Measurements from ENCODE around the gene F10.
"Not testable (repeated sequence)": the region's sequence is repeated elsewhere in the genome, so short reads cannot be mapped to it uniquely, and the experiment has no call there.

F10 gene

DNA sequence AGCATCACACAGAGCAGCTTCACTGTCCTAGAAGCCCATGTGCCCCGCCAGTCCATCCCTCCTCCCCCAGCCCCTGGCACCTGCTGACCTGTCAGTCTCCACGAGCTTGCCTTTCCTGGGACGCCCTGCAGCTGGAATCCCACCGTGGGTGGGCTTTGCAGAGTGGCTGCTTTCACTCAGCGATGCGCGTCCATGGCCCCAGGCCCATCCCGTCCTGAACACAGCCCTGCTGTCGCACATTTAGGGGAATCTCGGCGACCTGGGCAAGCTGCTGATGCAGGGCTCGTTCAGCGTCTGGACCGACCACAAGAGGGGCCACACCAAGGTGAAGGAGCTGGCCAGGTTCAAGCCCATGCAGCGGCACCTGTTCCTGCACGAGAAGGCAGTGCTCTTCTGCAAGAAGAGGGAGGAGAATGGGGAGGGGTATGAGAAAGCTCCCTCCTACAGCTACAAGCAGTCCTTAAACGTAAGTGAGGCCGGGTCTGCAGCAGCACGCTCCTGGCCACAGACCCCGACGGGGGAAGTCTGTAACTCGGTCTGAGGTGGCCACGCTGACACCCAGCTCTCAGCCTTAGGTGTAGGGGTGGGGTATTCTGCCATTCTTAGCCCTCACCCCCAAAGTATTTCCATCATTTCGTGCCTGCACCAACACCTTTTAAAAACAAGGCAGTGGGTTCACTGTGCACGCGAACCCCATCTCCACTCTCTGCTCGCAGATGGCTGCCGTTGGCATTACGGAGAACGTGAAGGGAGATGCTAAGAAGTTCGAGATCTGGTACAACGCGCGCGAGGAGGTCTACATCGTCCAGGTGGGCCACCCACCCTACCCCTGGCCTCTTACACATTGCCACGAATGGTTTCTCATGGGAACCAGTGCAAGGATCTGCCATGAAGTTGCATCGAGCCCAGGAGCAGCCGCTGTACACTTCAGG is 35.3 kb upstream of the F10 start:
- no peak for DNase-seq

DNA sequence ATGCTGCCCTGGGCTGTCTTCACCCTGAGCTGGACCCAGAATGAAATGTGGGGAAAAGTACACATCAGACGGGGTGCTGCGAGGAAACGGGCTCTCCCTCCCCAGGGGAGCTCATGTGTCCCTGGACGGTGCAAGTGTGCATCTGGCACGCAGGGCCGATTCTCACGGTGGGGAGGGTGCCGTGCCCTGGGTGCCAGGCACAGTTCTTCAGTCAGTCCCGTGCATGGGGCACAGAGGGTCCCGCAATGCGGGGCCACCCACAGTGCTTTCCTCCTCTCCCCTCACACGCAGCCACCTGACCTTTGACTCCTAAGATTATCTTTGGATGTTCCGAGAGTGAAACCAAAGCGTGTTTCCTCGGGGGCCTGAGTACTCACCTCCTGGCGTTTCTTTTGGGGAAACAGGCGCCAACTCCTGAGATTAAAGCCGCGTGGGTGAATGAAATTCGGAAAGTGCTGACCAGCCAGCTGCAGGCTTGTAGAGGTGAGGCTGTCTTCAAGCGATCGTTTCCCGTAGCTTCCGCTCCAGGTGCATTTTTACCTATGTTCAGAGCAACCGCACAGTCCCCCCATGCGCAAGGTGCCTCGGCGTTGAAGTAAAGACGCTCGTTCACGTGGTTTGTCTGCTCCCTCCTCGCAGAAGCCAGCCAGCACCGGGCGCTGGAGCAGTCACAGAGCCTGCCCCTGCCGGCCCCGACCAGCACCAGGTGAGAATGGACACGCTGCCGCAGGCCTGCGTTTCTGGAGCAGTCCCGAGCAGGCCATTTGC is 34.5 kb upstream of the F10 start:
- DNase-seq, result no peak

DNA sequence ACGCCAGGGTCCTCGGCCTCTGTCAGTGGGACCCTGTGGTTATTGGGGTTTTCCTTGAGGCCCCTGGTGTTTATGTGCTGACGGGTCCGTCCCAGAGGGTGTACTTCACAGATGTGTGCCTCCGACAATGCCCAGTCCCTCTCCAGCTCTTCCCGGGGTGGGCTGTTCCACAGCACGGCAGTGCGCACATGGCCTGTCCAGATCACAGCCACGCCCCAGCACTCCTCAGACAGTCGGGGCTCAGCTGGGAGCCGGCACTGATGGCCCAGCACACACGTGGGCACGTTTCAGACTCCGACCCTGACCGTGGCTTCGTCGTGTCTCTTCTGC is 33.9 kb upstream of the F10 start:
- no peak for DNase-seq

DNA sequence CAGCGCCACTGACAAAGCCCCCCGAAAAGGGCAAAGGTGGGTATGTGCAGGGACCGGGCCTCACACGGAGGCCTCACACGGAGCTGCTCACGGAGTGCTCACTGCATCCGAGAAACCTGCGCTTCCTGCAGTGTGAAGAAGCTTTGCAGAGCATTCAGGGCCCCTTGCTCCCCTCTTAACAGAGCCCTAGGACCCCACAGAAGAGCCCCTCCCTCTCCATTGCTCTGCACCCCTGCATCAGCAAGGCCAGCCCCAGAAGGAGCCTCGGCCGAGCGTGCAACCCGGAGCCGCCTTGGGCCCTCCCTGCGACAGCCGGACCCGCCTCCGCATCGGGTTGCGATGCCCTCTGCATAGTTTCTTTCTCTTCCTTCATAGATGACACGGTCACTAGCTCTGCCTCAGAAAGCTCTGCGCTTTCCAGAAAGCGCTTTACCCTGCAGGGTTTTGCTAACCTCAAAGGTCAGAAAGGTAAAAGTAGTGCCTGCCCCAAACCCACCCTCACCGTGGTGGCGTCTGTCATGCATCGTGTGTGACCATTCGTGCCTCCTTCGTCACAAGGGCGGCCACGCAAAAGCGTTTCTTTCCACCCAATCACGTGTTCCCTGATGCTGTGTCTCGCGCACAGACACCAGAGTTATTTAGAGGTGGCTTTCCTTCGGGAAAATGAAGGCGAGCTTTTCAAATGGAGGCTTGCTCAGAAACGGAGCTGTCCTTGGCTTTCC is 32.7 kb upstream of the F10 start:
- no peak for DNase-seq

DNA sequence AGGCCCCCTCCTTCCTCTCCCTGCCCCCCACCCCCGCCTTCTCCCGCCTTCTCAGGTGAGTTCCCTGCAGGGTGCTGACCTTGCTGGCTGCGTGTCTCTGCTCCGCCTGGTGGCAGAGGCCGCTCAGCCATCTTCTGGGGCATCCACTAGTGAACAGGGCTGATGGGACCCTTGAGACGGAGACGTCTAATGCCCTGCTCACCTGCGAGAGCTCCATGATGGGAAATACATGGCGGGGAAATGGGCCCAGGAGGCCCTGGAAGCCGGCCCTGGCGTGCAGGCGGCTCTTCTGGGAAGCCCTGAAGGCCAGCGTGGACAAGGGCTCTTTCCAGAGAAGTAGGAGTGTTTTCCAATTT is 32.2 kb upstream of the F10 start:
- DNase-seq, result no peak

DNA sequence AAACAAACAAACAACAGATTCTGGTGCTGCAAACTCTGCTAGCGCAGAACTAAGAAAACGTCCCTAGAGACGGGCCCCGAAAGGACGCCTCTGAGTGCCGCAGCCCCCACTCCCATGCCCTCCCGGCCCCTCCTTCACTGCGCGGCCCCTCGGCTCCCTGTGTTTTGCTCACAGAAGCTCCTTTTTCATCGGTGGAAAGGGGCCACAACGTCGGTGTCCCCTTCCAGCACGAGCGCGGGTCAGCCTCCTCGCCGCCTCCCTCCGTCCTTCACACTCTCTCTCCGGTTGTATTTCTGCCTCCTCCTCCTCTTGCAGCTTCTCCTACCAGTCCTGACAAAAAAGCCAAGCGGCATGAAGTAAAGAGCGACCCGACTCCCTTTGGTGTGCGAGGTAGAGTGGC is 31.8 kb upstream of the F10 start:
- no peak for DNase-seq

DNA sequence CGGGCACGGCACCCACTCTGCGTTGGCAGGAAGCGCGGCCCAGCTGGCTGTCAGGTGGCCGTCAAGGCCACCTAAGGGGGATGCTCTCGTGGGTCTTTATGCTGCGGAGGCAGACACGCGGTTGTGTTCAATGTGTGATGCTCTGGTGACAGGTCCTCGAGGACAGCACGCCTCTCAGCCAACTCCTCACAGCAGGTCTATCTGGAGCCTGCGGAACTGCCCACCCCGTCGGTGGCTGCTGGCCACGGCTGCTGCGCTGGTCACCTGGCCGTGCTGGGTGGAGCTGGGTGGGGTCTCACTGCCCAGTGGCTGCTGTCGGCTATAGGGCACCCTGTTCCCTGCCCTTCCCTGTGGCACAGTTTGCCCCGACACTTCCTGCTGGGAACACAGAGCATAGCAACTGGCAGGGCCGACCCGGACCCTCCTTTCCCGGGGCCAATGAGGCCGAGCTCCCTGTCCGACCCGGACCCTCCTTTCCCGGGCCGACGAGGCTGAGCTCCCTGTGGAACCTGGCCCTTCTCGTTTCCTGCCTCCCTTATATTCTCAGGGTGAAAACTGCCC is 31.3 kb upstream of the F10 start:
- no peak for DNase-seq

DNA sequence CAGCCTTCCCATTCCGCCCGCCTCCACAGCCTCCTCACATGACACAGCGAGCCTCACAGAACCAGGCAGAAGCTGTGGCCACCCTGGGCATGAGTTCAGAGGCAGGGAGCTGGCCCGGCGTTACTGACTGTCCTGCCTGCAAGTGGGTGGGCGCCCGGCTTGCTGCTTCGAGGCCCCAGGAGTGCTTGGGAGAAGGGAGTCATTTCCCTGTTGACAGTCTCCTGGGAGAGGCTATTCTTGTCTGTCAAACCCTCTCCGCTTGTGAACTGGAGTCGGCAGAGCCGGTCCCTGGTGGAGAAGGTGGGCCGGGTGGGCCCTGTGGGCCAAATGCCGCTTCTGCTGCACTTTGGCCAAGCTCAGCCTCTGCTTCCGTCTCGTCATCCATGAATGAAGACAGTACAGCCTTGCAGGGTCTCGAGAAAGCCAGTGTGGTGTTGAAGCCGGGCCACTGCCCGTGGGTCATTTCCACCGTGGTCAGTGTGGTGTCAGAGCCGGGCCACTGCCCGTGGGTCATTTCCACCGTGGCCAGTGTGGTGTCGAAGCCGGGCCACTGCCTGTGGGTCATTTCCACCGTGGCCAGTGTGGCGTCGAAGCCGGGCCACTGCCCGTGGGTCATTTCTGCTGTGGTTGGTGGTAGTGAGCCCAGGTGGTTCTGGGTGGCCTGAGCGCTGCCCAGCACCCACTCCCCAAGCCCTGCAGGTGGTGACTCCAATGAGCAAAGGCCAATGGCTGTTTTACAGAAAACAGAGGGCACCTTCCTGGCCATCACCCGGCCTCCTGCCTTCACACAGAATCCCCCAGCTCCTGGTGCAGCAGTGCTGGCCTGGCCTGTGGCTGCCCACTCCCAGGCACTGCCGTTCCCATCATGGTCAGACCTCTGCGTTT is 30.5 kb upstream of the F10 start:
- no peak for DNase-seq

DNA sequence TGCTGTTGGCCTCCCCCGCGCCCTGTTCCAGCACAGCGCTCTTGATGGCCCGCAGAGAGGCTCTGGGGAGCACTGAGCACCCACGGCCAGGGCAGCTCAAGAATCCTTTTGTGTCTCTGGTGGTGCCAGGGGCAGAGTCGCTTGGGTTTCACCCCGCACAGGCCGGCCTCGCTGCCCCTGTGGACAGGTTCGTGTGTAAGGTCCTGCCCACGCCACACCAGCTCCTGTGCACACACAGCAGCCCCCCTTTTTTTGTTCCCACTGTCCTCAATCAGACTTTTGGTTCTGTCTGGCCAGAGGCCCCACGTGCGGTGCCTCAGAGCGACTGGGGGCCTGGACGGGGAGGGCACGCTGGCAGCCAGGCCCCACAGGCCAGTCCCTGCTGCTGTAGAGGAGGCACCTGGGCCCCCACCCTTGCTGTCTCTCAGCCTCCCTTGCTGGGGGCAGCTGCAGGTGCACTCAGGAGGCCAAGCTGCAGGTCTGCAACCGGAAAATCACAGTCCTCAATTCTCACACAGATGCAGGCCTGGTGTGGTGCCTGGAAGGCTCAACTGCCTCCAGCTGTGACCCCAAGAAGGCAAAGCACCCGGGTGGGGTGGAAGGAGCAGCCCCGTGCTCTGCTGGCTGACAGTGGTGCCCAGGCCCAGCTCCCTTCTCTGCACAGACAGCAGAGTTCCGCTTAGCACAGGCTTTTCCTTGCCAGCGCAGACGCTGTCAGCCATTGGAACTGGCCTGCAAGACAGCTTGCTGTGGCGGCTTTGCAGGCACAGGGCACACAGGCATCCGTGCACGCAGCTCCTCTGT is 29.6 kb upstream of the F10 start:
- DNase-seq, result no peak

DNA sequence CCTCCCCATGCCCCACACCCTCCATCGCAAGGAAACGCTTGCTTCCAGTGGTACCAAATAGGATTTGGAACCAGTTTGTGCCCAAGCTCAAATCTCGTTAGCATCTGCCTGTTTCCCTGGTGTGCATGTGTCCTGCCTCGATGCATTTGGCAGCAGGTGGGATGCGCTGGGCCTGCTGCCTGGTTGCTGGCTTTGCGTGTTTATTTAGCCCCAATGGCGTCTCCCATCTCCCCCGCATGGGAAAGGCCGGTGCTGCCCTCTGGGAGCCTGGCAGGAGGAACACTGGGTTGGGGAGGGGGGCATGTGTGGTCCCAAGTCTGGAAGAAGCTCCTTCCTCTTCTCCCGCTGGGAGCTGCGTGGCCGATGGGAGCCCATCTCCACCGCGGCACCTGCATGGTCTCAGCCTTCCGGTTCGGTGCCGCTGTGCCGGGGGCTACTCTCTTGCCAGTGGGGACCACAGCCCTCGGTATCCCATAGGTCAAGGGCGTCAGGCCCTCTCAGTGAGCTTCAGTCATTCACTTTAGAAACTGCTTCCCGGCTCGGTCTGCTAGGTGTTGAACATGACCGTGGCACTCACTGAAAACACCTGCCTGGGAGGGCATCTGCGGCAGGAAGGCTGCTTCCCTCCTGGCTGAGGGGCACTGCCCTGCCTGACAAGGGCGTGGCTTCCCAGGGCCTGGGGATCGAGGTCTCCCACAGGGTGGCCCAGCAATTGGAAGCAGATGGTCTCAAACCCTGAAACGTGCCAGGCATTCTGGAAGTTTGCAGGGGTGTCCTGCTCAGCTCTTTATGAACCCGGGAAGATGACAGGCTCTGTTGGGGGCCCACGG is 28.8 kb upstream of the F10 start:
- DNase-seq, result no peak

DNA sequence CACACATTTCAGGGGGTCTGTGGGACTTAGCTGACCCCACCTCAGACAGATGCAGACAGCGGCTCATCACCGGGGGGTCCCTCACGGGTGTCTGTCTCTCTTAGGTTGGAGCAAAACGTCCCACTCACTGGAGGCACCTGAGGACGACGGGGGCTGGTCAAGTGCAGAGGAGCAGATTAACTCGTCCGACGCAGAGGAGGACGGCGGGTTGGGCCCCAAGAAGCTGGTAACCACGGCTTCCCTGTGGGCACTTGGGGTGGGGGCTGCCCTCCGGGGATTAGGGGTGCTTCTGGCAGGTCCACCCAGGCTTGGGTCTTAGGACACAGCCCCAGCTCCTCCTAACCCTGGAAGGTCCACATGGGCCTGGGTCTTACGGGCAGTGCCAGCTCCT is 28.2 kb upstream of the F10 start:
- DNase-seq, result no peak

DNA sequence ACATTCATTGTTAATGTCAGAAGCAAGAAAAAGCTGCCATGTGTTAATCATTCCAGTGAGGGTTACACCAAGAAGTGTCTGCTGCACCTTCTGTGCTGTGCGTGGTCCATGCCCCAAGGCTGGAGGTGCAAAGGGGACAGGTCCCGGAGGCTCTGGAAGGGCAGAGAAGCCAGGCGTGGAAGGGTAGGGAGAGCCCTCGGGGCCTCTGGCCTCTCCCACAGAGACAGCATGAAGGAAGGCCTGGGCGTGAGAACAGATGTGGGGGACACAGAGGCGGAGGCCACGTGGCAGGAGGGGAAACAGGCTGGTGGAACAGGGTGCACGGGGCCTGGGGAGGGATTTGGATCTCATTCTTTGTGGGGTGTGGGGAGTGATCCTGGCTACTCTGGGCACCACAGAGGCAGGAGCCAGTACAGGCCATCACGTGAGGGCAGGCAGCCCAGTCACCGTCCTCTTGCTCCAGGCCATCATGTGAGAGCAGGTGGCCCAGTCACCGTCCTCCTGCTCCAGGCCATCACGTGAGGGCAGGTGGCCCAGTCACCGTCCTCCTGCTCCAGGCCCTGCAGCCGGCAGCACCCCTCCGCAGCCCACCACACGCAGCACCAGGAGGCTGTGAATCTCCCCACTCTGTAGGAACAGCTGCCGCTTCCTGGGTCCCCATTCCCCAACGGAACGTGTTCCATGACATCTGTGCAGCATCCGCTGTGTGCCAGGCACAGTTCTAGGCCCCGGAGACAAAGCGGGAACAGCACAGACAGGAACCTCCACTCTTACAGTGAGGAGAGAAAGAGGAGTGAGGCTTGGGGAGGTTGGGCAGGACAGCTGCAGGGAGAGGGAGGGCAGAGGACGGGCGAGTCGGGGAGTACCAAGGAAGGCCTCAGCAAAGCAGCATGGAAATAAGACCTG is 27.2 kb upstream of the F10 start:
- DNase-seq, result no peak

DNA sequence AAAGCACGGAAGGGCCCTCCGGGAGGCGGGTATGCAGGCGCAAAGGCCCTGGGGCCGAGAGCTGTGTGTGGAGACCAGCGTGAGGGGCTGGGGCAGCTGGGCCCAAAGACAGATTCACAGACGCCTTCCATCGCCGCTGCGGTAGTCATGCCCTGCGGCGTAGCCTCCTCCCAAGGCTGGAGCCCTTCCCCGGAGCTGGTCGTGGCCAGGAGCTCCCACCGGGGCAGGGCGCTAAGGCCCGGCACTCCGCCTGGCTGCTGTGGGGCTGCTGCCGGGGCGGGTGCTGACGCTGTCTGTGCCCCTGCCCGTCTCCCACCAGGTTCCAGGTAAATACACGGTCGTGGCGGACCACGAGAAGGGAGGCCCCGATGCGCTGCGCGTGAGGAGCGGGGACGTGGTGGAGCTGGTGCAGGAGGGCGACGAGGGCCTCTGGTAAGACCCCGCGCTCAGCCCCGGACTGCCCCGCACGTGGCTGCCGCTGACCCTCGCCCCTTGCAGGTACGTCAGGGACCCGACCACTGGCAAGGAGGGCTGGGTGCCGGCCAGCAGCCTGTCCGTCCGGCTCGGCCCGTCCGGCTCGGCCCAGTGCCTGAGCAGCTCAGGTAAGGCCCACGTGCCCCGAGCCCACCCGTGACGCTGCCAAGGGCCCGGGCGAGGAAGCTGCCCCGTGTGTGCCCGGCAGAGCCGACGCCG is 26.4 kb upstream of the F10 start:
- no peak for DNase-seq

DNA sequence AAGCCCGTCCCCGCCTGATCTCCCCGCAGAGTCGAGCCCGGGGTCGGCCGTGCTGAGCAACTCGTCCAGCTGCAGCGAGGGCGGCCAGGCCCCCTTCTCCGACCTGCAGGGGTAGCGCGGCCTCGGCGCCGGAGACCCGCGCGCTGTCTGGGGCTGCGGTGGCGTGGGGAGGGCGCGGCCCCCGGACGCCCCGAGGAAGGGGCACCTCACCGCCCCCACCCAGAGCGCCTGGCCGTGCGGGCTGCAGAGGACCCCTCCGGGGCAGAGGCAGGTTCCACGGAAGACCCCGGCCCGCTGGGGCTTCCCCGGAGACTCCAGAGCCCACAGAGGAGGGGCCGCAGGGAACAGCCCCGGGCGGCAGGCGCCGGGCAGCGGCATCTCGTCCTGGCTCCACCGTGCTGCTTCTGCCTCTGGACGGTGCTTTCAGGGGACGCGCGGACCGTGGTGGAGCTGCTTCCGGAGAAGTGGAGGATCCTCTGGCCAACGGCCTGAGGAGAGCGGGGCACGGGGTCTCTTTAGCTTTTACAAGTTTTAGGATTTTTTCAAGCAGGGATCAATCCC is 25.8 kb upstream of the F10 start:
- no peak for DNase-seq

DNA sequence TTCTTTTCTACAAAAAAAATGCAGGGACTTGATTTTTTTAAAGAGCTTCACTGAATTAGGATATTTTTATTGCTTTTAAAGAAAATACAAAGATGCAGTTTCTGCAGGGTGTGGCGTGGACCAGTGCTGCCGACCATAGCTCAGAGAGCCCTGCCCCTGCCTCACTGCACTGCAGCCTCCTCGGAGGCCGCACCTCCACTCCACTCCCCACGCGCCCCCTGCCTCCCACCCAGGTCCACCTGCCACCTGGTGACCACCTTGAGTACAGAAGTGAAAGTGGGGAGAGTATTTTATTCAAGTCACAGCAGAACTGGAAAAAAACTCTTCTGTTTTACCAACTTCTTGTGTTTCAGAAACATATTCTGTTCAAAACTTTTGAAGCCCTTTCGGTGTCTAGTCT is 24.9 kb upstream of the F10 start:
- no peak for DNase-seq

DNA sequence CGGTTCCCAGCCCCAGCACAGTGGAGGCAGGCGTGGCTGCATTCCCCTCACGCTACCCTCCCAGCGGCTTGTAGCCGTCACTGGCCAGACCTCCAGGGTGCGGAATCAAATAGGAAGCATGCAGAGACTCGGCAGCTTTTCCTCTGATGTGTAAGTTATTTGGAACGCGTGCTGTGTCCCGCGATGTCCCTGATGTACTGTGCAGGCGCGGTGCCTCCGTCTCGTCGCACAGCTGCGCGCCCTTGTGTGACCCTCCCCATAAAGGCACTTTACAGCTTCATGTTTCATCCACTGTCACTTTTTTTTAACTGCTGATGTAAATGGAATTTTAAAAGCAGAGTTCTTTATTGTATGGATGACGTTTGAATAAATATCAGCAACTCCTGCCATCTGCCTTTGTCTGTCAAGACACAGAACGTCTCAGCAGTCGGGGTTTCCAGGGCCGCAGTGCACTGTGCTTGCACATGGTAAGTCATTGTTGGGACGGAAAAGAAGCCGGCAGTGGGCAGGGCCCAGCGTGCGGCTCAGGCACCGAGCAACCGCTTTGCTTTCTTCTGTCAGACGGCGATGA is 24.4 kb upstream of the F10 start:
- no peak for DNase-seq

DNA sequence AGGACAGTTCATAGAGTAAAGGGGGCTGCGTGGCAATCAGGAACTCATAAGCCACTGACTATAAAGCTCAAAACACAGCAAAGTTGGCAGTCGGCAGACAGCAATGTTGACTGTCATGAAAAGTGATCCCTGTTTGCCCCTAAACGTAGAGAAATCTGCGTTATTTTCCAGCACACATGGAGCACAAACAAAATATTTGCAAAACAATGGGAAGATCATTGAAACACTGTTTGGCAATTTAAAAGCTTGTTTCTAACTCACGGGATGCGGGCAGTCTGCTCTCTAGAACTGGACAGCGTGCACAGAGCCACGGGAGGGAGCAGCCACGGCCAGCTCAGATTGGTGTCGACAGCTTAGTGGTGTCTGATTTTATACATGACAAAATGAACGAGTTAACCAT is 23.5 kb upstream of the F10 start:
- DNase-seq, result no peak

DNA sequence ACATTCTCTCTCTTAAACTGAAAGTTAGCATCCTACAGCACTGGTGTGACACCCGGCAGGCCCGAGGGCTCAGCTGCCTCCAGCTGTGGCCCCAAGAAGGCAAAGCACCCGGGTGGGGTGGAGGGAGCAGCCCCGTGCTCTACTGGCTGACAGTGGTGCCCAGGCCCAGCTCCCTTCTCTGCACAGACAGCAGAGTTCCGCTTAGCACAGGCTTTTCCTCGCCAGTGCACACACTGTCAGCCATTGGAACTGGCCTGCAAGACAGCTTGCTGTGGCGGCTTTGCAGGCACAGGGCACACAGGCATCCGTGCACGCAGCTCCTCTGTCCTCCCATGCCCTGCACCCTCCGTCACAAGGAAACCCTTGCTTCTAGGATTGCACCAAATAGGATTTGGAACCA is 20.3 kb upstream of the F10 start:
- DNase-seq, result not testable (repeated sequence)

All from activated CD4-positive, alpha-beta T cell treated with anti-CD3 and anti-CD28 coated beads for 4 hours (primary cell).